DMS153 treated with DMSO at 0.1 percent for 48 hours (cell line): ENCODE measurements around the gene TAS2R40.

Experiments
- DNase-seq: peaks from one replicate; lab custom pipeline; 2025; ENCODE audit not compliant: unreplicated experiment; lab: John Stamatoyannopoulos, UW

TAS2R40 gene

GRCh38 chr7:143222782-143223181 is 945 bp downstream of the TAS2R40 start:
- no peak for DNase-seq

GRCh38 chr7:143223784-143224183 is 1.9 kb downstream of the TAS2R40 start:
- no peak for DNase-seq

GRCh38 chr7:143225047-143225446 is 3.2 kb downstream of the TAS2R40 start:
- no peak for DNase-seq

DNA sequence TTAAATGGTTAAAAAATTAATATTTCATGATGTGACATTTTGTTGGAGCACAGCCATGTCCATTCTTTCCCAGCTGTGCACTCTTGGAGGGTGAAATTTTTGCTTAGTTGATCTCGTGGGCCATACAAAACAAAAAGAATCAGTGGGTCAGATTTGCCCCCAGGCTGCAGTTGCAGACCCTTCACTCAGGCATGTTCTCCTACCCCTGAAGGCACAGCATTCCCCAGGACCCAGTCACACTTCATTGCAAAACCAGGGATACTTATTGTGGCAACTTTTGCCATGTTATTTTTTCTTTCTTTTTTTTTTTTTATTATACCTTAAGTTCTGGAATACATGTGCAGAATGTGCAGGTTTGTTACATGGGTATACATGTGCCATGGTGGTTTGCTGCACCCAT is 6.0 kb downstream of the TAS2R40 start:
- no peak for DNase-seq

DNA sequence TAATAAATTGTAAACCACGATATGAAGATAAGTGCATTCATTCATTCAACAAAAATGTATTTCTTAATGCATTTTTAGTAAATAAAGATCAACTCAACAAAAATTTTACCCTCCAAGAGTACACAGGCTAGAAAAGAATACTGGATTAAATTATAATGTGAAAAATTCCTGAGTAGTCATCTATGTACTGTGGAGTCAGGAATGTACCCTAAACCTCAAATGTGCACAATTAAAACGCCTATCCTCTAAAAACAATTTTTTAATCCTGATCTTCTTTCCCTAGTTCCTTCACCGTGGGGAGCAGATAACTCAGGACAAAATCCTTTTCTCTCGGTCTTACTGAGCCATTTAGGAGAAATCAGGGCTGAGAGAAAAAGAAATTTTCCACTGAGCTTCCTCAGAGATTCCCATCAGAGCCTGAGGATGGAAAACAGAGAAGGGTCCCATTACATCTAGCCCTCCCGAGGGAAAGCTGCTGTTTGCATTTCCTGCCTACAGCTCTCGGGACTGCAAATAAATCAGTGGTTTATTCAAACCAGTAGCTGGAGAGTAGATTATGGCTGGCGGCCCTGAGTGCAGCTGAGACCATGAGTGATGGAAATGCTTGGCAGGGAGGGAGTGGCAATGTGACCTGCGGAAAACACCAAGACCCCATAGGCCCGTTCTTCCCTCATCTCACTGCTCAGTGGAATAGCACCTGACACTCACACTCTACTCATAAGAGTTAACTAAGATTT is 7.4 kb downstream of the TAS2R40 start:
- no peak for DNase-seq

DNA sequence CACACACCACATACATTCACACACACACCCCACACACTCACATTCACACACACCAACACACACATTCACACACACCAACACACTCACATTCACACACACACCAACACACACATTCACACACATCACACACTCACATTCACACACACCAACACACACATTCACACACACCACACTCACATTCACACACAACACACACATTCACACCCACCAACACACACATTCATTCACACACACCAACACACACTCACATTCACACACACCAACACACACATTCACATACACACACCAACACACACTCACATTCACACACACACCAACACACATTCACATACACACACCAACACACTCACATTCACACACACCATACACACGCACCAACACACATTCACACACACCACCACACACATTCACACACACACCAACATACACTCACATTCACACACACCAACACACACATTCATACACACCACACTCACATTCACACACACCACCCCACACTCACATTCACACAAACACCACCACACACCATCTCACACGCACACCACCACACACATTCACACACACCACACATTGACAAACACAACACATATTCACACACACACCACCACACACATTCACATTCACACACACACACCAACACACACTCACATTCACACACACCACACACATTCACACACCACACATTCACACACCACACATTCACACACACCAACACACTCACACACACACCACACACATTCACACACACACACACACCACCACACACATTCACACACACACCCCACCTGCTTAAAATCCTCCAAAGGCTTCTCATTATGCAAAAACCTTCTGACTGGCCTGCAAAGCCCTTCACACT is 9.0 kb downstream of the TAS2R40 start:
- DNase-seq, result no peak

- no peak for DNase-seq
Observed at GRCh38 chr7:143233816-143234532, 12.1 kb downstream of the TAS2R40 start.

- no peak for DNase-seq
Observed at GRCh38 chr7:143234533-143234875, 12.7 kb downstream of the TAS2R40 start.

DNA sequence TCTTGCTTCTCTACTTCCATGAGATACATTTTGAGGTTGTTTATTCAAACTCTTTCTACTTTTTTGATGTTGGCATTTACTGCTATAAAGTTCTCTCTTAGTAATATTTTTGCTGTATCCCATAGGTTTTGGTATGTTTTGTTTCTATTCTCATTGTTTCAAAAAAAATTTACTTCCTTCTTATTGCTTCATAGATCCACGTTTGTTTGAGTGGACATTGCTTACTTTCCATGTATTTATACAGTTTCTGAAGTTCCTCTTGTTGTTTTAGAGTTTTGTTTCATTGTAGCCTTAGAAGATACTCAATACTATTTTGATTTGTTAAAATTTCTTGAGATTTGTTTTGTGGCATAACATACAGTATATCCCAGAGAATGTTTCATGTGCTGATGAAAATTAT is 13.7 kb downstream of the TAS2R40 start:
- no peak for DNase-seq

DNA sequence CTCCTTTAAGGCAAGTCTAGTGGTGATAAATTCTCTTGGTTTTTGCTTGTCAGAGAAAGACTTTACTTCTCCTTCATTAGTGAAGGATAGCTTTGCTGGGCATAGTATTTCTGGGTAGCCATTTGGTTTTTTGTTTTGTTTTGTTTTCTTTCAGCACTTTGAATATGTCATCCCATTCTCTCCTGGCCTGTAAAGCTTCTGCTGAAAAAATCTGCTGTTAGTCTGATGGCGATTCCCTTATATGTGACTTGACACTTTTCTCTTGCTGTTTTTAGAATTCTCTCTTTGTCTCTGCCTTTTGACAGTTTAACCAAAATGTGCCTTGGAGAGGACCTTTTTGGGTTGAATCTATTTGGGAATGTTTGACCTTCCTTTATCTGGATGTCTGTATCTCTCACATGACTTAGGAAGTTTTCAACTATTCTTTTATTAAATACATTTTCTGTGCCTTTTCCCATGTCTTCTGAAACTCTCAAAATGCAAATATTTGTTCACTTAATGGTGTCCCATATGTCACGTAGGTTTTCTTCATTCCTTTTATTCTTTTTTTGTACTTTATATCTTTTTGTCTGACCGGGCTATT is 14.7 kb downstream of the TAS2R40 start:
- DNase-seq, result no peak

- no peak for DNase-seq
Observed at GRCh38 chr7:143237366-143237765, 15.5 kb downstream of the TAS2R40 start.

DNA sequence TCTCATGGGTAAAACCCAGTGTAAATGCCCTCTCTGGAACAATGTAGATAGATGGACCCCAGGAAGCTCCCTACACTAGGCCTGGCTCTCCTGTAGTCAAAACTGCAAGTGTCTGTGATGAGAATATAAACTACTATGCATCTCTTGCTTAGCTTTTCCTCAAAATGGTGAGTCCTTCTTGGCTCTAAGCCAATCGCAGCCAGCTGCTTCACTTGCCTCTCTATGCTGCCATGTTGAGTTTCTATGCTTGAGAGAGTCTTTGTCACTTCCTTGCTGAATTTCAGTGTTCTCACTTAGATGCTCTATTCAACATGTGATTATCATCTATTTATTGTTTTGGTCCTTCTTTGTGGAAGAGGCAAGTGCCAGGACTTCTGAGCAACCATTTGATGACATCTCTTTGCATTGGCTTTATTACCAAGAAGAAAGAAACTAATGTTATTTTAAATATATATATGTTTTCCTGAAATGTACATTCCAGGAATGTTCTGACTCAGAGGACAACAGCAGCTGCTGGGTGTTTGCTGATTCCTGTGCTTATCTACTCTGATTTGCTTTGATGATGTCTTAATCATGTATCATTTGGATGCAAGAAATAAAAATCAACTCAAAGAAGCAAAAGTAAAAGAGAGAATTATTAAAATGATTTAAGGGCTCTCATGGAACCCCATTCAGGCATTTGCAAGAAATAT is 16.6 kb downstream of the TAS2R40 start:
- DNase-seq, result no peak

GRCh38 chr7:143239813-143240212 is 18.0 kb downstream of the TAS2R40 start:
- DNase-seq, result no peak

DNA sequence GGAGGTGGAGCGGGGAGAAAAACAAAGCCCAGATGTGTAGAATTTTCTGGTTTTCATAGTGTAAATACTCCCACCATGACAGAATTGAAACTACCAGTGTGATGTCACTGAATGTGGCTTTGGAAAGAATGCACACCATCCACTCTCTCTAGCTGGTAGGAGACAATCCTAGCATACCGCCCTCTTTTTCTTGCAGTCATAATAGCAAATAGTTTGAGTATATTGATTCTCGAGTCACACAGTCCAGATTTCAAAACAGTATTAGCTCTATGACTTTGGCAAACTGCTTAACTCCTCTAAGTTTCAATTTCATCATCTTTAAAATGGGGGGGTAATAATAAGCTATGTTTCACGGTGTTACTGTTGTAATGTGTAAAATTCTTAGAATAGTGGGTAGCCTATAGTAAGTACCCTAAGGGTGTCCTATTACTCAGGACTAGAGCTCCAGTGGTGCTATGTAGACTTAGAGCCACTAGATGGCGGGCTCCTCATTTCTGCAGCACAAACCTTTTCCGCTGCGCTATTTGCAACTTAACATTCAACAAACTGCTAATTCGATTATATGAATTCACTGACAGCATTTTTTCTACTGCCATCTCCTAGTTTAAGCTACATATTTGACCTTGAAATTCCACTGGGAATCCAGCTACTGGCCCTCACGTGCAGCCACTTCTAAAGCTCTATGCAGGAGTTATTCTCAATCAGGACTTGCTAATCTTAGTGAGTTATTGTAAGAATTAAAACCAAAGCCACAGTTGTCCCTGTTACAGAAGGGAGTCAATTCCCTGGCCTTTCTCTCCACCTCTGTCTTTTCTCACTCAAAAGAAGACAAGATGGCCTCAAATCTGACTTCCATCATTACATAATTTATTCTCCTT is 18.7 kb downstream of the TAS2R40 start:
- DNase-seq, result peak; percentile 22

DNA sequence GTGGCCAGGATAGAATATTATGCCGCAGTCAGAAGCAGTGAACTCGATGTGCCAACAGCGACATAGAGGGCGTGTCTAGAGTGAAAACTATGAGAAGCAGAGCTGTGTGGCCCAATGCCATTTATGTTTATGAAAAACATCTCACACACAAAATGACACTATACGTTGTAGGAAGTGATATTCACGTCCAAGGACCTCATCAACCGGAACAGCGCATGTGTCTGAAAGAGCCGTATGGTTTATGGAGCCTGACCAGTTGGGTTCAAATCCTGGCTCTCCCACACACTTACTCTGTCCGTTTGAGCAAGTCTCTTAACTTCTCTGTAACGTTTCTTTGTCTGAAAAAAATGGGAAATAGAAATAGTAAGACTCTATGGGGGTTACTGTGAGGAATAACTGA is 20.5 kb downstream of the TAS2R40 start:
- no peak for DNase-seq

GRCh38 chr7:143243111-143243510 is 21.3 kb downstream of the TAS2R40 start:
- DNase-seq, result no peak

- DNase-seq, result no peak
Observed at GRCh38 chr7:143243614-143244013, 21.8 kb downstream of the TAS2R40 start.

DNA sequence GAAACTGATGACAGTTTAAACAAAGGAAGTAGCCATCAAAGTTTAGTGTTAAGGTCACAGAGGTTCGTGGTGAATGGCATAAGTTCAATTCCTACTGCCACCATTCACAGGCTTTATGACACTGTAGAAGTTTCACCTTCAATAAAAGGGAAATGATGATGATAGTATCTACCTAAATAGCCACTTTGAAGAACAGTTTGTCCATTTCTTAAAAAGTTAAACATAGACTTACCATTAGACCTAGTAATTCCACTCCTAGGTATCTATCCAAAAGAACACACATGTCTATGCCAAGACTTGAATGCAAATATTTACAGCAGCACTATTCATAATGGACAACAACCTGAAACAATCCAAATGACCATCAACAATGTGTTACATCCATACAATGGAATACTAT is 22.5 kb downstream of the TAS2R40 start:
- DNase-seq, result no peak

GRCh38 chr7:143245123-143245522 is 23.3 kb downstream of the TAS2R40 start:
- DNase-seq, result no peak

DNA sequence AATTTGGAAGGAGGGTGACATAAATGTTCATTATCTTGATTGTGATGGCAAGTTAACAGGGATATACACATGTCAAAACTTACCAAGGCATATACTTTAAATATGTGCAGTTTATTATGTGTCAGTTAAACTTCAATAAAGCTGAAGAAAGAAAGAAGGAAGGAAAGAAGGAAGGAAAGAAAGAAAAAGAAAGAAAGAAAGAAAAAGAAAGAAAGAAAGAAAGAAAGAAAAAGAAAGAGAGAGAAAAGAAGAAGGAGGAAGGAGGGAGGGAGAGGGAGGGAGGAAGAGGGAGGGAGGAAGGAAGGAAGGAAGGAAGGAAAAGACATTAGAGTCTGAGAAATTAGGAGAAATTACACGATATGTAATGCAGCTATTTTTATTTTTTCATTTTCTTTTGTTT is 25.5 kb downstream of the TAS2R40 start:
- DNase-seq, result no peak
